Activated CD8-positive, alpha-beta T cell treated with anti-CD3 and anti-CD28 coated beads for 36 hours (primary cell): ENCODE measurements around the gene PLA1A. TPM values are rescaled to one million over a fixed set of nuclear protein-coding genes. Genes with fewer than 3 reads are reported as not detected.
A peak's percentile ranks its signal among the peaks of the same experiment; 100 is the strongest.

Experiments used
- ATAC-seq: fragments of 200-7000 bp; cut with Tn5 transposase; one replicate; pipeline ENCODE4 v1.10.0; 2021; ENCODE audit warnings: mild to moderate bottlenecking, moderate library complexity
- CTCF ChIA-PET: fragments of 350-600 bp; sonication (Branson Sonifier 250); formaldehyde crosslinking; loops from one replicate; lab custom pipeline; 2021; ENCODE audit warnings: antibody characterized with exemption; lab: Charles Lee
- POLR2A ChIA-PET: fragments of 350-600 bp; sonication (Branson Sonifier 250); formaldehyde crosslinking; loops from one replicate; lab custom pipeline; 2021; ENCODE audit warnings: antibody characterized with exemption; lab: Charles Lee
- DNase-seq: peaks from one replicate; pipeline ENCODE4 v3.0.0-alpha.2; 2020
- H3K27ac Mint-ChIP-seq: one replicate; pipeline ENCODE4 v1.8.0; 2021; ENCODE audit warnings: mild to moderate bottlenecking, mixed read lengths
- H3K27me3 Mint-ChIP-seq: one replicate; pipeline ENCODE4 v1.8.0; 2021; ENCODE audit warnings: mixed read lengths
- H3K36me3 Mint-ChIP-seq: one replicate; pipeline ENCODE4 v1.8.0; 2021; ENCODE audit warnings: low read depth, mixed read lengths
- H3K4me1 Mint-ChIP-seq: one replicate; pipeline ENCODE4 v1.8.0; 2021; ENCODE audit warnings: low read depth, mixed read lengths
- H3K4me3 Mint-ChIP-seq: one replicate; pipeline ENCODE4 v1.8.0; 2021; ENCODE audit warnings: mild to moderate bottlenecking, moderate library complexity, mixed read lengths
- H3K9me3 Mint-ChIP-seq: one replicate; pipeline ENCODE4 v1.8.0; 2021; ENCODE audit warnings: mixed read lengths
- intact Hi-C: fragments of 100-400 bp; cut with micrococcal nuclease; formaldehyde crosslinking; loops from one replicate; pipeline ENCODE4 v1.10.0; 2022
- total RNA-seq, 2 experiments: library from RNA; stranded (reverse); gene quantifications; one replicate each; pipeline ENCODE4 v1.2.3, GENCODE V29; 2021
- TF ChIP-seq, protein P1 (sequence below): fragments of 200-600 bp; IDR thresholded peaks from one replicate; pipeline ENCODE4 v1.8.0; 2022; ENCODE audit warnings: antibody characterized with exemption, mild to moderate bottlenecking

PLA1A gene
- total RNA-seq, 2 experiments from 2014 or later: not detected

DNA sequence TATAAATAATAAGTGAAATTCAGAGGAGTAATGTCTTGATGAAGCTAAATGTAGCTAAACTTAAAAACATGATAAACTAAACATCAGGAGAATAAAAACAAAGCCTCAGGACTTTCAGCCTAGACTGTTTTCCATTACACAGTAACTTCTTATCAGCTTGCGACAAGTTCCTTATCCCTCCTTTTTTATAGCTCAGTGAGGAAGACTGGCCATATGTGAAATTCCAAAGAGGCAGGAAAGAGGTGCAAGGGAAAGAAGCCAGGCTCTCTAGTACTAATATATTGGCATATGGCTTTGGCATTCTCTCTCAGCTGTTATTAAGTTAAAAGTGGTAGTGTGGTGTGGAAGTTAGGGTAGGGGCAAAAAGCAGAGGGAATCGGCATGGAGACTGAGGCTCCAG, 75.1 kb downstream of the PLA1A start:
- Mint-ChIP-seq H3K4me1 (peaks cover 49% of the 10 kb centered on the region), H3K9me3 (no peaks in the 10 kb centered on the region), H3K4me3 (no peak overlapping the region), H3K36me3 (peaks cover 55% of the 10 kb centered on the region), H3K27ac (no peak overlapping the region), H3K27me3 (no peaks in the 10 kb centered on the region)
- ChIA-PET CTCF (interaction anchor here (1.1 to 1.9 kb wide), 6 partner anchors 9 to 398 kb away, joined by 3 to 11 read pairs (median 4); no protein-coding TSS in a partner anchor), POLR2A (interaction anchor here (1.5 kb wide), 1 partner anchor 26 kb away, joined by 3 read pairs; no protein-coding TSS in a partner anchor)
- ATAC-seq (no peak), DNase-seq (no peak)
- TF ChIP-seq, protein P1, sequence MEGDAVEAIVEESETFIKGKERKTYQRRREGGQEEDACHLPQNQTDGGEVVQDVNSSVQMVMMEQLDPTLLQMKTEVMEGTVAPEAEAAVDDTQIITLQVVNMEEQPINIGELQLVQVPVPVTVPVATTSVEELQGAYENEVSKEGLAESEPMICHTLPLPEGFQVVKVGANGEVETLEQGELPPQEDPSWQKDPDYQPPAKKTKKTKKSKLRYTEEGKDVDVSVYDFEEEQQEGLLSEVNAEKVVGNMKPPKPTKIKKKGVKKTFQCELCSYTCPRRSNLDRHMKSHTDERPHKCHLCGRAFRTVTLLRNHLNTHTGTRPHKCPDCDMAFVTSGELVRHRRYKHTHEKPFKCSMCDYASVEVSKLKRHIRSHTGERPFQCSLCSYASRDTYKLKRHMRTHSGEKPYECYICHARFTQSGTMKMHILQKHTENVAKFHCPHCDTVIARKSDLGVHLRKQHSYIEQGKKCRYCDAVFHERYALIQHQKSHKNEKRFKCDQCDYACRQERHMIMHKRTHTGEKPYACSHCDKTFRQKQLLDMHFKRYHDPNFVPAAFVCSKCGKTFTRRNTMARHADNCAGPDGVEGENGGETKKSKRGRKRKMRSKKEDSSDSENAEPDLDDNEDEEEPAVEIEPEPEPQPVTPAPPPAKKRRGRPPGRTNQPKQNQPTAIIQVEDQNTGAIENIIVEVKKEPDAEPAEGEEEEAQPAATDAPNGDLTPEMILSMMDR: no peak
- intact Hi-C loops: loop anchor here (10.0 kb wide), 2 partner anchors 208 to 378 kb away; partner anchors contain the start of genes ARHGAP31, POGLUT1 and TMEM39A

- Mint-ChIP-seq H3K4me1 (peaks cover 49% of the 10 kb centered on the region), H3K27ac (no peak overlapping the region), H3K36me3 (peaks cover 54% of the 10 kb centered on the region), H3K9me3 (no peaks in the 10 kb centered on the region), H3K27me3 (no peaks in the 10 kb centered on the region), H3K4me3 (no peak overlapping the region)
- ChIA-PET CTCF (interaction anchor here (1.7 kb wide), 1 partner anchor 73 kb away, joined by 7 read pairs; no protein-coding TSS in a partner anchor), POLR2A (interaction anchor here (1.5 kb wide), 1 partner anchor 27 kb away, joined by 3 read pairs; no protein-coding TSS in a partner anchor)
- DNase-seq: no peak
- no peak for ATAC-seq
- intact Hi-C loops: loop anchor here (10.0 kb wide), 2 partner anchors 209 to 379 kb away; partner anchors contain the start of genes ARHGAP31, POGLUT1 and TMEM39A
- TF ChIP-seq, protein P1: no peak
Observed at GRCh38 chr3:119673875-119674274, 76.2 kb downstream of the PLA1A start.

DNA sequence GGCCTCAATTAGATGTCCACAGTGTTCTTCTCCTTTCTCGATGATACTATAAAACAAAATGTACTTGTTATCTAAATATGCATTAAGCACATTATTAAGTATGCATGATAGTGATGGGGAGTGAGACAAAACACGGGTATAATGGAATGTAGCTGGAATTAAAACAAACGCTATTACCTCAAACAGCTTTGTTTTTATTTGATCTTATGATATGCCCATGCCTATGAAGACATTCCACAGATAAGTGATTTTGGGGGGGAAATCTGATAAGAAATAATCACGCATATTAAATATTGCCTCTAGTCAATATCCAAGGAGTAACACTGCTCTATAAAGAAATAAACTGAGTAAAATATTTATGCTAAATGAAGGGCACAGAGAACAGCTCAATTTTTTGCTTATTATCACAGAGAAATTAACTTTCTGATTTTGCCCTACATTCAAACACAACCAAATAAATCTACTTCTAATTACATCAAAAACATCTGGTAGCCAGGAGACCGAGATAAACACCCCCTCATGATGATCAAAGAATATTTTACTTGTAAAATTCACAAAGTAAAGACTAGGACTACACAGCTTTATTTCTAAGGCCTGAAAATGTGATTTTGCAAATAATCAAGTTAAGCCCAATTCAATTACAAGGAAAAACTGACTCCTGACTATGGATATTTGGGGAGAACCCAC, 77.6 kb downstream of the PLA1A start:
- Mint-ChIP-seq H3K9me3 (no peaks in the 10 kb centered on the region), H3K27me3 (no peaks in the 10 kb centered on the region), H3K4me1 (peaks cover 42% of the 10 kb centered on the region), H3K36me3 (peaks cover 46% of the 10 kb centered on the region), H3K27ac (peak overlapping the region; percentile 96), H3K4me3 (peak overlapping the region; percentile 82)
- TF ChIP-seq, protein P1: no peak
- CTCF ChIA-PET: interaction anchor here (1.4 to 2.2 kb wide), 4 partner anchors 11 to 74 kb away, joined by 3 to 8 read pairs (median 6); no protein-coding TSS in a partner anchor
- ATAC-seq (no peak), DNase-seq (no peak)
- POLR2A ChIA-PET: interaction anchor here (0.8 to 3.4 kb wide), 6 partner anchors 26 to 420 kb away, joined by 3 to 11 read pairs (median 4); partner anchors contain the start of genes TIMMDC1 and TMEM39A
- intact Hi-C loops: loop anchor here (10.0 kb wide), 2 partner anchors 211 to 381 kb away; partner anchors contain the start of genes ARHGAP31, POGLUT1 and TMEM39A

DNA sequence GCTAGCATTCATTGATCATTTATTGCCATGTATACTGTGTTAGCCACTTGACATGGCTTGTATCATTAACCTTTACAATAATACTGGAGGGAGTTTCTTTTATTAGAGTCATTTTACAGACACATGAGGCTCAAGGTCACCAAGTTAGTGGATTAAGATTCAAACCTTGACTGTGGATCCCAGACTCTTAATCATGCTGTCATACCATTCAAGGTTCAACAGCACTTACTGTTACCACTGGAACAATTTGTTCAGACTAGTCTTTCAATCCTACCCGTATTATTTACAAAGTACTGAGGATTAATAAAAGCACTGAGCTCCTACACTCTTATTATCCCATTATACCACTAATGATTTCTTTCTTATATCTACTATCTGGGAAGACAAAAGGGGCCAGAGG, 78.3 kb downstream of the PLA1A start:
- POLR2A ChIA-PET: interaction anchor here (0.6 to 3.4 kb wide), 12 partner anchors 7 to 420 kb away, joined by 3 to 11 read pairs (median 4); partner anchors contain the start of genes TIMMDC1 and TMEM39A
- CTCF ChIA-PET: interaction anchor here (0.8 to 2.2 kb wide), 6 partner anchors 12 to 435 kb away, joined by 3 to 8 read pairs (median 4); partner anchors contain the start of gene B4GALT4
- H3K27ac Mint-ChIP-seq: peak overlapping the region; percentile 96
- ATAC-seq (no peak), DNase-seq (no peak)
- peaks cover 40% of the 10 kb centered on the region for H3K36me3 Mint-ChIP-seq
- TF ChIP-seq, protein P1: no peak
- peaks cover 39% of the 10 kb centered on the region for H3K4me1 Mint-ChIP-seq
- no peaks in the 10 kb centered on the region for H3K27me3 Mint-ChIP-seq
- intact Hi-C loops: loop anchor here (10.0 kb wide), 2 partner anchors 211 to 381 kb away; partner anchors contain the start of genes ARHGAP31, POGLUT1 and TMEM39A
- peak overlapping the region; percentile 82 for H3K4me3 Mint-ChIP-seq
- H3K9me3 Mint-ChIP-seq: no peaks in the 10 kb centered on the region
